ENCODE results near the gene MERTK.

Gene MERTK

DNA sequence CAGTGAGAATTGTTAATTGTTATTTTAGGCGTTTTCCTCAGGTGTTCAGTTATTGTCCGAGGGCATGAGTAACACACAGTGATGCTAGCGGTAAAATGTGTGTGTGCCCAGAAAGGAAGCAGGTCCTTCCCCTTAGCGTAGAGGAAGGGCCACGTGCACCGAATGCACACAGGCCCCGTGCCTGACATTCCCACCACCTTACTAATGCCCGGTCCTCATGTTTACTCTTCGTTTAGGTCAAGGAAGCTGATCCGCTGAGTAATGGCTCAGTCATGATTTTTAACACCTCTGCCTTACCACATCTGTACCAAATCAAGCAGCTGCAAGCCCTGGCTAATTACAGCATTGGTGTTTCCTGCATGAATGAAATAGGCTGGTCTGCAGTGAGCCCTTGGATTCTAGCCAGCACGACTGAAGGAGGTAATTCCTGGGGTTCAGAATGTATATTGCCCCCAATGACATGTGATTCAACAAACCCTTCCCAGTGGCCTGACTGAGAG lies 76.7 kb downstream of the MERTK start:
- DNase-seq (ENCODE audit: extremely low spot score), result no peak
- POLR2A ChIA-PET, result no interaction called here
- TF ChIP-seq CTCF (IDR thresholded peaks at IDR 0.05; ENCODE audit: control extremely low read depth, extremely low read depth, low read depth, missing control alignments), result no peak
- CTCF ChIA-PET, result interaction anchor here (1.9 kb wide), 1 partner anchor 10 kb away, joined by 5 read pairs; no protein-coding TSS in a partner anchor

DNA sequence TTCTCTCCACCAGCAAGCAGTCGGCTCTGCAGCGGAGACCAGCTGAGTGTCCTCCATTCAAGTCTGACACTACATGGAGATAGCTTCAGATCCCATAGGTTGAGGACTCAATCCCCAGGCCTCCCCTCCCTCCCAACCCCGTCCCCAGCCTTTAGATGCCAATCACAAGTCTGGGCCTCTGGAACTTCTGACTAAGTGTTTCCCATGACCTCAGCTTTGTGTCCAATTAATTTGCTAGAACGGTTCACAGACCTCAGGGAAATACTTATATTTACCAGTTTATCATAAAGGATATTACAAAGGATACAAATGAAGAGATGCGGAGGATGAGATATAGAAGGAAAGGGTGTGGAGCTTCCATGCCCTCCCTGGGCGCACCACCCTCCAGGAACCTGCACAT lies 77.4 kb downstream of the MERTK start:
- no peak for TF ChIP-seq CTCF (IDR thresholded peaks at IDR 0.05; ENCODE audit: control extremely low read depth, extremely low read depth, low read depth, missing control alignments)
- POLR2A ChIA-PET, result no interaction called here
- CTCF ChIA-PET, result interaction anchor here (1.9 to 2.2 kb wide), 2 partner anchors 10 to 14 kb away, joined by 5 to 6 read pairs; no protein-coding TSS in a partner anchor
- DNase-seq (ENCODE audit: extremely low spot score), result no peak

DNA sequence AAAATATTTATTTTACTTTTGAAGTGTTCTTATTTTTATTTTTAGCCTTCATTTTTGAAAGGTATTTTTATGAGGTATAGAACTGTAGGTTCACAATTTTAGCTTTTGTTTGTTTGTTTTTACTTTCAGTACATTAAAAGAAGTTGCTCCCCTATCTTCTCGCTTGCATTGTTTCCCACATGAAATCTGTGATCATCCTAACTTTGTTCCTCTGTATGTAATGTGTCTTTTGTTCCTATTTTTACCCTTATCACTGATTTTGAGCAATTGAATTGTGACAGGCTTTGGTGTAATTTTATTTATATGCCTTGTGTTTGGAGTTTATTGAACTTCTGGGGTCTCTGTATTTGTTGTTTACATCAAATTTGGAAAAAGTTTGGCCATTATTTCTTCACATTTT lies 78.8 kb downstream of the MERTK start:
- TF ChIP-seq CTCF (IDR thresholded peaks at IDR 0.05; ENCODE audit: control extremely low read depth, extremely low read depth, low read depth, missing control alignments), result no peak
- CTCF ChIA-PET, result interaction anchor here (2.2 kb wide), 1 partner anchor 15 kb away, joined by 6 read pairs; no protein-coding TSS in a partner anchor
- POLR2A ChIA-PET, result no interaction called here
- DNase-seq (ENCODE audit: extremely low spot score), result no peak

- no peak for DNase-seq (ENCODE audit: extremely low spot score)
- ChIA-PET POLR2A (no interaction called here), CTCF (no interaction called here)
- no peak for TF ChIP-seq CTCF (IDR thresholded peaks at IDR 0.05; ENCODE audit: control extremely low read depth, extremely low read depth, low read depth, missing control alignments)
Measured at GRCh38 chr2:111978452-111979170, 80.2 kb downstream of the MERTK start.

GRCh38 chr2:111981666-111982065 lies 83.3 kb downstream of the MERTK start:
- no peak for DNase-seq (ENCODE audit: extremely low spot score)
- no peak for TF ChIP-seq CTCF (IDR thresholded peaks at IDR 0.05; ENCODE audit: control extremely low read depth, extremely low read depth, low read depth, missing control alignments)
- CTCF ChIA-PET, result no interaction called here
- POLR2A ChIA-PET, result no interaction called here

GRCh38 chr2:111982822-111983221 lies 84.4 kb downstream of the MERTK start:
- POLR2A ChIA-PET, result no interaction called here
- CTCF ChIA-PET, result no interaction called here

More at GRCh38 chr2:111982822-111983221, 84.4 kb downstream of the MERTK start:
- no peak for TF ChIP-seq CTCF (IDR thresholded peaks at IDR 0.05; ENCODE audit: control extremely low read depth, extremely low read depth, low read depth, missing control alignments)
- peak; percentile 30 for DNase-seq (ENCODE audit: extremely low spot score)
